Left lung (tissue), 10 donors: ENCODE data around the gene RPS6KA4. TPM values are rescaled to one million over a fixed set of nuclear protein-coding genes. Genes with fewer than 3 reads are reported as not detected.

Experiments used
- ATAC-seq: fragments of 200-7000 bp; cut with Tn5 transposase; one replicate; pipeline ENCODE4 v1.9.1; 2020; ENCODE audit warnings: moderate library complexity
- DNase-seq, 4 donors: peaks; one replicate each; pipeline ENCODE4 v3.0.0-alpha.2; 2013 to 2020
- H3K27ac ChIP-seq, 2 donors: fragments of 200-600 bp; sonication (generic) in 1 of 2; one replicate each; pipeline versions ENCODE4 v1.5.0 to v1.8.0; 2020 to 2021
- H3K27me3 ChIP-seq, 2 donors: fragments of 200-600 bp; sonication (generic) in 1 of 2; one replicate each; pipeline versions ENCODE4 v1.5.0 to v1.8.0; 2020 to 2021
- H3K36me3 ChIP-seq, 2 donors: fragments of 200-600 bp; sonication (generic) in 1 of 2; one replicate each; pipeline versions ENCODE4 v1.5.0 to v1.8.0; 2020 to 2021
- H3K4me1 ChIP-seq, 2 donors: fragments of 200-600 bp; one replicate each; pipeline ENCODE4 v1.8.0; 2021
- H3K4me3 ChIP-seq, 2 donors: fragments of 200-600 bp; sonication (generic) in 1 of 2; one replicate each; pipeline versions ENCODE4 v1.5.0 to v1.8.0; 2020 to 2021; ENCODE audit warnings: mild to moderate bottlenecking in 1 of 2
- H3K9me3 ChIP-seq, 2 donors: fragments of 200-600 bp; sonication (generic) in 1 of 2; one replicate each; pipeline versions ENCODE4 v1.5.0 to v1.8.0; 2020 to 2021
- CTCF ChIP-seq, 2 donors: fragments of 200-600 bp; sonication (generic) in 1 of 2; IDR thresholded peaks; one replicate each; pipeline versions ENCODE4 v1.5.0 to v1.8.0; 2021; ENCODE audit warnings: antibody characterized with exemption in 2 of 2
- intact Hi-C, 2 donors: fragments of 100-400 bp; cut with DNase I; formaldehyde crosslinking; loops; one replicate each; pipeline versions ENCODE4 v1.11.2 to v1.14.2; 2022
- microRNA-seq, 2 donors: library from miRNA; unstranded; fragments of <30 nt; microRNA quantifications; one replicate each; pipeline ENCODE4, GENCODE V29; 2019
- polyA plus RNA-seq, 6 donors: library from polyadenylated mRNA; unstranded; fragments of 120-200 nt; gene quantifications; one replicate each; pipeline ENCODE4 v1.2.1, GENCODE V29; 2013; ENCODE audit not compliant: insufficient read length in 6 of 6
- total RNA-seq, 2 donors: library from RNA; stranded (reverse); fragmentation: NEBNext Ultra II Directional; extraction: Animal tissue kit (Norgen Biotek cat#: 25700); gene quantifications; one replicate each; pipeline ENCODE4 v1.2.1, GENCODE V29; 2021
- donor health status: DM: no; HTN: yes; CAD: no.
- donor health status: DM: no; HTN: no; CAD: no.

The RPS6KA4 gene
- total and polyA plus RNA-seq, 8 donors, result 10.6 to 57.6 (median 14.1) TPM

GRCh38 chr11:64419257-64419790 is 60.4 kb downstream of the RPS6KA4 start:
- Histone ChIP-seq H3K4me1 (no peaks in the 10 kb centered on the region), H3K36me3 (no peaks in the 10 kb centered on the region), H3K9me3 (peaks cover 0 to 15% of the 10 kb centered on the region in 2 donors), H3K4me3 (no peak overlapping the region), H3K27me3 (peaks cover 0 to 6% of the 10 kb centered on the region in 2 donors), H3K27ac (no peak overlapping the region)
- DNase-seq (no peak), ATAC-seq (no peak)
- intact Hi-C loops, result no loop called here
- no peak for TF ChIP-seq CTCF (IDR thresholded peaks at IDR 0.05)

GRCh38 chr11:64419818-64420485 is 61.0 kb downstream of the RPS6KA4 start:
- no peak overlapping the region for H3K27ac ChIP-seq
- H3K4me1 ChIP-seq, result no peaks in the 10 kb centered on the region
- TF ChIP-seq CTCF (IDR thresholded peaks at IDR 0.05), result no peak
- H3K4me3 ChIP-seq, result no peak overlapping the region
- peaks cover 0 to 15% of the 10 kb centered on the region in 2 donors for H3K9me3 ChIP-seq
- DNase-seq (no peak), ATAC-seq (no peak)
- H3K27me3 ChIP-seq, result peaks cover 0 to 6% of the 10 kb centered on the region in 2 donors
- intact Hi-C loops, result no loop called here
- no peaks in the 10 kb centered on the region for H3K36me3 ChIP-seq

Small RNA genes lying within 50 kb of the gene (microRNA-seq; reads per million reads assigned to microRNA genes)
- gene MIR1237, result 2.7 to 4.4 reads per million in 2 donors
- gene MIR7155, result 0.55 to 1.5 reads per million in 2 donors

Other genes with a start within 250 kb of the RPS6KA4 start
- gene MACROD1, start 193.0 kb upstream of the RPS6KA4 start, total RNA-seq, result 10 to 100 TPM; 13.5 to 19.8 TPM
- gene MACROD1, start 193.0 kb upstream of the RPS6KA4 start, polyA plus RNA-seq, result 10 to 100 TPM; 18.5 to 25.1 (median 22.0) TPM
- gene STIP1, start 173.0 kb upstream of the RPS6KA4 start, total RNA-seq, result 100 to 1,000 TPM; 124 to 149 TPM
- gene STIP1, start 173.0 kb upstream of the RPS6KA4 start, polyA plus RNA-seq, result 100 to 1,000 TPM; 142 to 209 (median 172) TPM
- gene FERMT3, start 152.4 kb upstream of the RPS6KA4 start, total RNA-seq, result 100 to 1,000 TPM in 1 of 2 donors, 10 to 100 TPM in 1; 42.2 to 100 TPM
- 10 to 100 TPM in 3 of 6 donors, 1 to 10 TPM in 3; 9.1 to 11.9 (median 10.1) TPM for gene FERMT3, start 152.4 kb upstream of the RPS6KA4 start, polyA plus RNA-seq
- gene TRPT1, start 133.0 kb upstream of the RPS6KA4 start, total RNA-seq, result 10 to 100 TPM; 26.8 to 28.9 TPM
- 10 to 100 TPM; 26.3 to 33.2 (median 28.9) TPM for gene TRPT1, start 133.0 kb upstream of the RPS6KA4 start, polyA plus RNA-seq
- 10 to 100 TPM; 50.6 to 54.3 TPM for gene NUDT22, start 132.9 kb upstream of the RPS6KA4 start, total RNA-seq
- gene NUDT22, start 132.9 kb upstream of the RPS6KA4 start, polyA plus RNA-seq, result 10 to 100 TPM; 17.1 to 28.7 (median 21.5) TPM
- 10 to 100 TPM; 26.0 to 43.3 TPM for gene DNAJC4, start 128.6 kb upstream of the RPS6KA4 start, total RNA-seq
- 10 to 100 TPM; 61.3 to 83.9 (median 72.3) TPM for gene DNAJC4, start 128.6 kb upstream of the RPS6KA4 start, polyA plus RNA-seq
- gene VEGFB, start 124.6 kb upstream of the RPS6KA4 start, total RNA-seq, result 100 to 1,000 TPM; 107 to 132 TPM
- gene VEGFB, start 124.6 kb upstream of the RPS6KA4 start, polyA plus RNA-seq, result 100 to 1,000 TPM in 1 of 6 donors, 10 to 100 TPM in 5; 72.9 to 111 (median 81.7) TPM
- 10 to 100 TPM; 61.9 to 66.1 TPM for gene FKBP2, start 118.1 kb upstream of the RPS6KA4 start, total RNA-seq
- 10 to 100 TPM; 59.5 to 81.4 (median 70.7) TPM for gene FKBP2, start 118.1 kb upstream of the RPS6KA4 start, polyA plus RNA-seq
- 100 to 1,000 TPM; 154 to 200 TPM for gene PPP1R14B, start 112.2 kb upstream of the RPS6KA4 start, total RNA-seq
- gene PPP1R14B, start 112.2 kb upstream of the RPS6KA4 start, polyA plus RNA-seq, result 100 to 1,000 TPM in 1 of 6 donors, 10 to 100 TPM in 5; 56.7 to 100 (median 79.5) TPM
- 10 to 100 TPM; 39.1 to 42.7 TPM for gene PLCB3, start 107.6 kb upstream of the RPS6KA4 start, total RNA-seq
- 10 to 100 TPM; 18.9 to 27.4 (median 21.7) TPM for gene PLCB3, start 107.6 kb upstream of the RPS6KA4 start, polyA plus RNA-seq
- 10 to 100 TPM; 58.8 to 71.4 TPM for gene BAD, start 74.5 kb upstream of the RPS6KA4 start, total RNA-seq
- 10 to 100 TPM; 45.0 to 62.1 (median 52.2) TPM for gene BAD, start 74.5 kb upstream of the RPS6KA4 start, polyA plus RNA-seq
- gene GPR137, start 73.3 kb upstream of the RPS6KA4 start, total RNA-seq, result 10 to 100 TPM; 34.1 to 39.6 TPM
- gene GPR137, start 73.3 kb upstream of the RPS6KA4 start, polyA plus RNA-seq, result 10 to 100 TPM; 23.6 to 33.7 (median 30.5) TPM
- not detected for gene KCNK4, start 67.9 kb upstream of the RPS6KA4 start, total RNA-seq
- gene KCNK4, start 67.9 kb upstream of the RPS6KA4 start, polyA plus RNA-seq, result under 1 TPM in 2 of 6 donors, not detected in 4; 0.11 to 0.14 TPM
- gene CATSPERZ, start 58.8 kb upstream of the RPS6KA4 start, total RNA-seq, result not detected
- not detected for gene CATSPERZ, start 58.8 kb upstream of the RPS6KA4 start, polyA plus RNA-seq
- gene ESRRA, start 53.6 kb upstream of the RPS6KA4 start, total RNA-seq, result 10 to 100 TPM; 42.8 to 60.1 TPM
- gene ESRRA, start 53.6 kb upstream of the RPS6KA4 start, polyA plus RNA-seq, result 10 to 100 TPM; 10.2 to 19.3 (median 12.6) TPM
- gene TRMT112, start 41.6 kb upstream of the RPS6KA4 start, total RNA-seq, result 100 to 1,000 TPM; 178 to 196 TPM
- gene TRMT112, start 41.6 kb upstream of the RPS6KA4 start, polyA plus RNA-seq, result 100 to 1,000 TPM; 211 to 252 (median 222) TPM
- 100 to 1,000 TPM; 165 to 208 TPM for gene PRDX5, start 41.0 kb upstream of the RPS6KA4 start, total RNA-seq
- 100 to 1,000 TPM; 150 to 209 (median 171) TPM for gene PRDX5, start 41.0 kb upstream of the RPS6KA4 start, polyA plus RNA-seq
- 10 to 100 TPM; 12.1 to 35.7 TPM for gene CCDC88B, start 19.0 kb upstream of the RPS6KA4 start, total RNA-seq
- 1 to 10 TPM; 4.7 to 7.0 (median 6.0) TPM for gene CCDC88B, start 19.0 kb upstream of the RPS6KA4 start, polyA plus RNA-seq
- not detected for gene SLC22A11, start 196.8 kb downstream of the RPS6KA4 start, total RNA-seq
- gene SLC22A11, start 196.8 kb downstream of the RPS6KA4 start, polyA plus RNA-seq, result under 1 TPM in 5 of 6 donors, not detected in 1; 0.12 to 0.25 (median 0.20) TPM
- gene SLC22A12, start 232.1 kb downstream of the RPS6KA4 start, total RNA-seq, result not detected
- not detected for gene SLC22A12, start 232.1 kb downstream of the RPS6KA4 start, polyA plus RNA-seq